Measurements from ENCODE around the gene LRRC42.

Gene LRRC42

GRCh38 chr1:53927376-53927881 lies 18.7 kb upstream of the LRRC42 start:
- H3K4me3 ChIP-seq (ENCODE audit: control insufficient read depth, low read depth, low read length), result no peak overlapping the region
- no peak for DNase-seq (ENCODE audit: low read depth)
- TF ChIP-seq CTCF (conservative IDR thresholded peaks at IDR 0.05; ENCODE audit: control insufficient read depth, insufficient read depth, low read depth, low read length), result no peak

GRCh38 chr1:53929246-53929960 lies 16.7 kb upstream of the LRRC42 start:
- no peak for DNase-seq (ENCODE audit: low read depth)
- no peak overlapping the region for H3K4me3 ChIP-seq (ENCODE audit: control insufficient read depth, low read depth, low read length)
- TF ChIP-seq CTCF (conservative IDR thresholded peaks at IDR 0.05; ENCODE audit: control insufficient read depth, insufficient read depth, low read depth, low read length), result no peak

GRCh38 chr1:53930932-53931331 lies 15.2 kb upstream of the LRRC42 start:
- no peak for TF ChIP-seq CTCF (conservative IDR thresholded peaks at IDR 0.05; ENCODE audit: control insufficient read depth, insufficient read depth, low read depth, low read length)
- DNase-seq (ENCODE audit: low read depth), result no peak
- H3K4me3 ChIP-seq (ENCODE audit: control insufficient read depth, low read depth, low read length), result no peak overlapping the region

- no peak overlapping the region for H3K4me3 ChIP-seq (ENCODE audit: control insufficient read depth, low read depth, low read length)
- TF ChIP-seq CTCF (conservative IDR thresholded peaks at IDR 0.05; ENCODE audit: control insufficient read depth, insufficient read depth, low read depth, low read length), result no peak
- no peak for DNase-seq (ENCODE audit: low read depth)
Measured at GRCh38 chr1:53931523-53931922, 14.6 kb upstream of the LRRC42 start.

GRCh38 chr1:53934170-53934765 lies 11.9 kb upstream of the LRRC42 start:
- no peak overlapping the region for H3K4me3 ChIP-seq (ENCODE audit: control insufficient read depth, low read depth, low read length)
- no peak for DNase-seq (ENCODE audit: low read depth)
- TF ChIP-seq CTCF (conservative IDR thresholded peaks at IDR 0.05; ENCODE audit: control insufficient read depth, insufficient read depth, low read depth, low read length), result no peak

GRCh38 chr1:53936430-53936829 lies 9.7 kb upstream of the LRRC42 start:
- TF ChIP-seq CTCF (conservative IDR thresholded peaks at IDR 0.05; ENCODE audit: control insufficient read depth, insufficient read depth, low read depth, low read length), result no peak
- no peak overlapping the region for H3K4me3 ChIP-seq (ENCODE audit: control insufficient read depth, low read depth, low read length)
- DNase-seq (ENCODE audit: low read depth), result no peak

All from fibroblast of mammary gland (primary cell).